Measurements from ENCODE around the gene VN1R2. TPM values are rescaled to one million over a fixed set of nuclear protein-coding genes. Genes with fewer than 3 reads are reported as not detected.
"Not testable (repeated sequence)": the region's sequence is repeated elsewhere in the genome, so short reads cannot be mapped to it uniquely, and the experiment has no call there.

VN1R2 gene, protein sequence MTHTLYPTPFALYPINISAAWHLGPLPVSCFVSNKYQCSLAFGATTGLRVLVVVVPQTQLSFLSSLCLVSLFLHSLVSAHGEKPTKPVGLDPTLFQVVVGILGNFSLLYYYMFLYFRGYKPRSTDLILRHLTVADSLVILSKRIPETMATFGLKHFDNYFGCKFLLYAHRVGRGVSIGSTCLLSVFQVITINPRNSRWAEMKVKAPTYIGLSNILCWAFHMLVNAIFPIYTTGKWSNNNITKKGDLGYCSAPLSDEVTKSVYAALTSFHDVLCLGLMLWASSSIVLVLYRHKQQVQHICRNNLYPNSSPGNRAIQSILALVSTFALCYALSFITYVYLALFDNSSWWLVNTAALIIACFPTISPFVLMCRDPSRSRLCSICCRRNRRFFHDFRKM
- total RNA-seq (not detected in 2 replicates), polyA plus RNA-seq (not detected in 2 replicates), polyA minus RNA-seq (not detected in 2 replicates)
- total RNA-seq (2013), result not detected

- WGBS (ENCODE audit: insufficient coverage), result 70% methylated on average over 11 of the region's 14 CpGs
Measured at GRCh38 chr19:53257715-53258342, at the start of gene VN1R2. Gene VN1R2, plus strand, starts transcription at chr19:53258292. Its CDS starts 84 bp downstream, at chr19:53258376.

DNA sequence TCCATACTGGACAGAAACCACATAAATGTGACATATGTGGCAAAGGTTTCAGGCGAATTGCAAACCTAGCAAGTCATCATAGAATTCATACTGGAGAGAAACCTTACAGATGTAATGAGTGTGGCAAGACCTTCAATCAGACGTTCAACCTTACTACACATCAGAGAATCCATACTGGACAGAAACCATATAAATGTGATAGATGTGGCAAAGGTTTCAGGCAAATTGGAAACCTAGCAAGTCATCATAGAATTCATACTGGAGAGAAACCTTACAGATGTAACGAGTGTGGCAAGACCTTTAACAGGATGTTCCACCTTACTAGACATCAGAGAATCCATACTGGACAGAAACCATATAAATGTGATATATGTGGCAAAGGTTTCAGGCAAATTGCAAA, 46.5 kb upstream of the VN1R2 start:
- WGBS (ENCODE audit: insufficient coverage), result no CpG with 5 or more reads among the region's 3 CpGs
- intact Hi-C loops (cut with micrococcal nuclease); ATAC-seq (ENCODE audit: low read depth); H3K27me3 ChIP-seq (replicated peaks in 1 of 4; ENCODE audit: control extremely low read depth in 1 of 4, control insufficient read depth in 3 of 4, insufficient read depth in 4 of 4, low read length in 3 of 4); H3K79me2 ChIP-seq (ENCODE audit: control insufficient read depth, insufficient read depth, low read length); H3K4me3 Mint-ChIP-seq; H3K27ac ChIP-seq (ENCODE audit: low read length in 2 of 2); CTCF ChIA-PET; H3K4me2 ChIP-seq (replicated peaks; ENCODE audit: low read depth, low read length, poor library complexity, severe bottlenecking); H3K4me1 ChIP-seq (ENCODE audit: control insufficient read depth in 2 of 2, insufficient read depth in 2 of 2, low read length in 2 of 2); H3K4me1 Mint-ChIP-seq; H3K27ac Mint-ChIP-seq; POLR2A ChIA-PET; DNase-seq; H4K20me1 ChIP-seq (ENCODE audit: control insufficient read depth, insufficient read depth, low read length, poor library complexity, severe bottlenecking); H3K27me3 Mint-ChIP-seq; H2AFZ ChIP-seq (ENCODE audit: insufficient read depth, low read depth, low read length, poor library complexity, severe bottlenecking): not testable (repeated sequence)
- Histone ChIP-seq H3K9ac (ENCODE audit: low read length) (peak overlapping the region; percentile 12), H3K4me3 (ENCODE audit: control extremely low read depth in 1 of 5, extremely low read depth in 1 of 5, insufficient read depth in 1 of 5, low read depth in 2 of 5, low read length in 4 of 5) (peak overlapping the region in 1 of 5 experiments; percentile 18), H3K36me3 (replicated peaks in 1 of 2; ENCODE audit: control extremely low read depth in 1 of 2, control insufficient read depth in 1 of 2, extremely low read depth in 1 of 2, insufficient read depth in 2 of 2, low read length in 1 of 2) (peaks cover 7 to 19% of the 10 kb centered on the region in 2 experiments), H3K9me3 (ENCODE audit: control extremely low read depth in 1 of 3, control insufficient read depth in 2 of 3, insufficient read depth in 1 of 3, low read length in 2 of 3) (peaks cover 28 to 79% (median 47%) of the 10 kb centered on the region in 3 donors)
- H3K9me3 Mint-ChIP-seq (ENCODE audit: insufficient read depth), result peaks cover 44% of the 10 kb centered on the region

More at GRCh38 chr19:53257715-53258342, at the start of gene VN1R2:
- H2AFZ ChIP-seq (ENCODE audit: insufficient read depth, low read depth, low read length, poor library complexity, severe bottlenecking); H3K36me3 ChIP-seq (replicated peaks in 1 of 2; ENCODE audit: control extremely low read depth in 1 of 2, control insufficient read depth in 1 of 2, extremely low read depth in 1 of 2, insufficient read depth in 2 of 2, low read length in 1 of 2); H3K4me3 Mint-ChIP-seq; H3K27ac Mint-ChIP-seq; POLR2A ChIA-PET; H3K27ac ChIP-seq (ENCODE audit: low read length in 2 of 2); H3K4me3 ChIP-seq (ENCODE audit: control extremely low read depth in 1 of 5, extremely low read depth in 1 of 5, insufficient read depth in 1 of 5, low read depth in 2 of 5, low read length in 4 of 5); H3K27me3 Mint-ChIP-seq; H4K20me1 ChIP-seq (ENCODE audit: control insufficient read depth, insufficient read depth, low read length, poor library complexity, severe bottlenecking); ATAC-seq (ENCODE audit: low read depth); H3K79me2 ChIP-seq (ENCODE audit: control insufficient read depth, insufficient read depth, low read length); H3K9ac ChIP-seq (ENCODE audit: low read length); H3K27me3 ChIP-seq (replicated peaks in 1 of 4; ENCODE audit: control extremely low read depth in 1 of 4, control insufficient read depth in 3 of 4, insufficient read depth in 4 of 4, low read length in 3 of 4); intact Hi-C loops (cut with micrococcal nuclease); H3K4me2 ChIP-seq (replicated peaks; ENCODE audit: low read depth, low read length, poor library complexity, severe bottlenecking); DNase-seq; CTCF ChIA-PET: not testable (repeated sequence)
- Mint-ChIP-seq H3K4me1 (peaks cover 10% of the 10 kb centered on the region), H3K9me3 (ENCODE audit: insufficient read depth) (peaks cover 25% of the 10 kb centered on the region)
- peaks cover 7 to 60% (median 13%) of the 10 kb centered on the region in 3 donors for H3K9me3 ChIP-seq (ENCODE audit: control extremely low read depth in 1 of 3, control insufficient read depth in 2 of 3, insufficient read depth in 1 of 3, low read length in 2 of 3)
- H3K4me1 ChIP-seq (ENCODE audit: control insufficient read depth in 2 of 2, insufficient read depth in 2 of 2, low read length in 2 of 2), result peaks cover 6 to 15% of the 10 kb centered on the region in 2 donors

All from B cell (primary cell).